GM12878 (cell line): ENCODE measurements around the gene KASH5. TPM values are rescaled to one million over a fixed set of nuclear protein-coding genes. Genes with fewer than 3 reads are reported as not detected.
A peak's percentile ranks its signal among the peaks of the same experiment; 100 is the strongest.

Experiments used
- ATAC-seq: fragments of 200-7000 bp; cut with Tn5 transposase; 3 replicates; pipeline ENCODE4 v1.9.1; 2020; ENCODE audit warnings: mild to moderate bottlenecking, moderate library complexity
- BruUV-seq: library from RNA; stranded (reverse); fragments of 400-500 nt; replicated peaks from 2 replicates; lab custom pipeline; 2021; lab: Mats Ljungman, UMichigan
- CTCF ChIA-PET: fragments of 300-600 bp; sonication (Branson Sonifier 250); formaldehyde crosslinking; extraction: SDS; loops from one replicate; lab custom pipeline; 2021; ENCODE audit warnings: inconsistent platforms; lab: Yijun Ruan, JAX
- POLR2A ChIA-PET: fragments of 350-600 bp; formaldehyde crosslinking; extraction: SDS; loops from one replicate; lab custom pipeline; 2021; ENCODE audit warnings: inconsistent platforms; lab: Charles Lee
- RAD21 ChIA-PET: fragments of 300-600 bp; sonication (Branson Sonifier 250); formaldehyde crosslinking; loops from one replicate; lab custom pipeline; 2023; ENCODE audit warnings: antibody characterized with exemption; ENCODE audit not compliant: unreplicated experiment; lab: Charles Lee
- SMC1A ChIA-PET: fragments of 300-600 bp; sonication (Branson Sonifier 250); formaldehyde crosslinking; loops from one replicate; lab custom pipeline; 2023; ENCODE audit not compliant: unreplicated experiment, uncharacterized antibody; lab: Charles Lee
- DNase-seq: peaks from one replicate; pipeline ENCODE4 v3.0.0-alpha.2; 2011; ENCODE audit warnings: low read depth, low spot score
- FAIRE-seq: peaks from 3 replicates; lab custom pipeline; 2011; peaks lifted over from hg19 to GRCh38; lab: Jason Lieb, UNC
- H2AFZ ChIP-seq: 2 replicates; pipeline ENCODE4 v1.6.0; 2011; ENCODE audit warnings: low read depth, low read length, control low read depth; ENCODE audit not compliant: control insufficient read depth
- H3K27ac ChIP-seq: 2 replicates; pipeline ENCODE4 v1.5.1; 2011; ENCODE audit warnings: control low read depth; ENCODE audit not compliant: control insufficient read depth, insufficient read depth
- H3K27me3 ChIP-seq, 2 experiments: replicated peaks in 1 of 2; 2 replicates each; pipeline versions ENCODE4 v1.6.0 to v1.6.1; 2011; ENCODE audit warnings: low read length in 1 of 2; ENCODE audit not compliant: control insufficient read depth in 2 of 2, insufficient read depth in 2 of 2
- H3K36me3 ChIP-seq, 2 experiments: 2 replicates each; pipeline ENCODE4 v1.5.1; 2011; ENCODE audit warnings: low read length in 1 of 2; ENCODE audit not compliant: control insufficient read depth in 2 of 2, insufficient read depth in 2 of 2
- H3K4me1 ChIP-seq: 2 replicates; pipeline ENCODE4 v1.6.1; 2011; ENCODE audit warnings: mild to moderate bottlenecking, low read length, moderate library complexity, mixed read lengths; ENCODE audit not compliant: control insufficient read depth, insufficient read depth
- H3K4me2 ChIP-seq: 2 replicates; pipeline ENCODE4 v1.6.0; 2011; ENCODE audit warnings: control low read depth; ENCODE audit not compliant: control insufficient read depth, insufficient read depth
- H3K4me3 ChIP-seq: fragments of 200-600 bp; sonication (generic); 2 replicates; pipeline ENCODE4 v1.5.1; 2016
- H3K79me2 ChIP-seq: 2 replicates; pipeline ENCODE4 v1.6.0; 2011; ENCODE audit warnings: low read length; ENCODE audit not compliant: control insufficient read depth, insufficient read depth
- H3K9ac ChIP-seq: 2 replicates; pipeline ENCODE4 v1.8.0; 2011; ENCODE audit warnings: low read length, control low read depth, mixed read lengths; ENCODE audit not compliant: control insufficient read depth, insufficient read depth
- H3K9me3 ChIP-seq: replicated peaks from 3 replicates; pipeline ENCODE4 v1.5.1; 2011; ENCODE audit warnings: mild to moderate bottlenecking, low read length; ENCODE audit not compliant: control insufficient read depth, insufficient read depth
- H4K20me1 ChIP-seq: 2 replicates; pipeline ENCODE4 v1.6.0; 2011; ENCODE audit not compliant: control insufficient read depth, insufficient read depth
- PML ChIP-seq: IDR thresholded peaks from 2 replicates; pipeline ENCODE4 v1.6.1; 2012; ENCODE audit warnings: low read length, inconsistent platforms
- ZZZ3 ChIP-seq: IDR thresholded peaks from 2 replicates; pipeline ENCODE4 v1.6.1; 2011; ENCODE audit warnings: low read depth; ENCODE audit not compliant: control insufficient read depth, insufficient read length
- WGBS: methylation state at CpG from one replicate; pipeline ENCODE4 v1.1.6; 2016; ENCODE audit warnings: low lambda C conversion rate; ENCODE audit not compliant: insufficient replicate concordance, insufficient coverage; ENCODE audit errors: missing lambda C conversion rate; 5-methylcytosine and 5-hydroxymethylcytosine counted together
- in situ Hi-C: fragments of 300-500 bp; cut with MboI; formaldehyde crosslinking; loops from 9 replicates; pipeline ENCODE4 v1.14.3; 2018; ENCODE audit warnings: mixed read lengths
- intact Hi-C: fragments of 100-400 bp; cut with micrococcal nuclease; formaldehyde crosslinking; loops from one replicate; pipeline ENCODE4 v1.14.2; 2022; ENCODE audit not compliant: unreplicated experiment
- polyA plus RNA-seq, 11 experiments: library from polyadenylated mRNA; depleted of rRNA in 4 of 11; unstranded in 6 of 11; stranded (reverse) in 5 of 11; fragments of >200 nt; fragmentation: Nextera tagmentation in 4 of 11; fragmentation: Illumina TruSeq in 1 of 11; extraction: Ambion mirVana in 4 of 11; extraction: Trizol in 1 of 11; gene quantifications; 1 replicate in 1 of 11; 2 replicates in 10 of 11; pipeline versions ENCODE4 v1.2.1 to v1.2.3, GENCODE V29; 2011 to 2016; ENCODE audit warnings: inconsistent platforms in 2 of 11, missing spikeins in 2 of 11, low read depth in 1 of 11
- total RNA-seq, 4 experiments: library from RNA; depleted of rRNA in 3 of 4; stranded (reverse); fragments of >200 nt in 3 of 4; fragmentation: Illumina TruSeq in 1 of 4; extraction: Trizol in 1 of 4; gene quantifications; 2 replicates each; pipeline versions ENCODE4 v1.2.1 to v1.2.3, GENCODE V29; 2013 to 2021
- TF ChIP-seq, protein P1 (sequence below): fragments of 450-650 bp; IDR thresholded peaks from 2 replicates; pipeline ENCODE4 v1.6.1; 2016; ENCODE audit warnings: mild to moderate bottlenecking, moderate library complexity, borderline replicate concordance

The KASH5 gene
- total and polyA plus RNA-seq, 10 of the 15 experiments (the other 5 are each of a cell fraction or from before 2014, with no cell fraction given) = 0.03 to 0.06 (median 0.05) TPM; not detected in 7

- peaks cover 0 to 3% of the 10 kb centered on the region in 2 experiments; a peak in 1 of 4 replicates for H3K36me3 ChIP-seq
- peaks cover 27% of the 10 kb centered on the region for H3K4me1 ChIP-seq
- no peak overlapping the region for H2AFZ ChIP-seq
- no peak overlapping the region for H3K9ac ChIP-seq
- no peak for FAIRE-seq
- no peak for ATAC-seq
- H3K4me2 ChIP-seq = no peak overlapping the region
- CTCF ChIA-PET = interaction anchor here (1.0 to 3.0 kb wide), 6 partner anchors 10 to 133 kb away, joined by 4 to 17 read pairs (median 6); partner anchors contain the start of gene FLT3LG
- TF ChIP-seq PML (peak; percentile 15; the same call in 1 of the 2 replicates), ZZZ3 (no peak)
- TF ChIP-seq, protein P1, sequence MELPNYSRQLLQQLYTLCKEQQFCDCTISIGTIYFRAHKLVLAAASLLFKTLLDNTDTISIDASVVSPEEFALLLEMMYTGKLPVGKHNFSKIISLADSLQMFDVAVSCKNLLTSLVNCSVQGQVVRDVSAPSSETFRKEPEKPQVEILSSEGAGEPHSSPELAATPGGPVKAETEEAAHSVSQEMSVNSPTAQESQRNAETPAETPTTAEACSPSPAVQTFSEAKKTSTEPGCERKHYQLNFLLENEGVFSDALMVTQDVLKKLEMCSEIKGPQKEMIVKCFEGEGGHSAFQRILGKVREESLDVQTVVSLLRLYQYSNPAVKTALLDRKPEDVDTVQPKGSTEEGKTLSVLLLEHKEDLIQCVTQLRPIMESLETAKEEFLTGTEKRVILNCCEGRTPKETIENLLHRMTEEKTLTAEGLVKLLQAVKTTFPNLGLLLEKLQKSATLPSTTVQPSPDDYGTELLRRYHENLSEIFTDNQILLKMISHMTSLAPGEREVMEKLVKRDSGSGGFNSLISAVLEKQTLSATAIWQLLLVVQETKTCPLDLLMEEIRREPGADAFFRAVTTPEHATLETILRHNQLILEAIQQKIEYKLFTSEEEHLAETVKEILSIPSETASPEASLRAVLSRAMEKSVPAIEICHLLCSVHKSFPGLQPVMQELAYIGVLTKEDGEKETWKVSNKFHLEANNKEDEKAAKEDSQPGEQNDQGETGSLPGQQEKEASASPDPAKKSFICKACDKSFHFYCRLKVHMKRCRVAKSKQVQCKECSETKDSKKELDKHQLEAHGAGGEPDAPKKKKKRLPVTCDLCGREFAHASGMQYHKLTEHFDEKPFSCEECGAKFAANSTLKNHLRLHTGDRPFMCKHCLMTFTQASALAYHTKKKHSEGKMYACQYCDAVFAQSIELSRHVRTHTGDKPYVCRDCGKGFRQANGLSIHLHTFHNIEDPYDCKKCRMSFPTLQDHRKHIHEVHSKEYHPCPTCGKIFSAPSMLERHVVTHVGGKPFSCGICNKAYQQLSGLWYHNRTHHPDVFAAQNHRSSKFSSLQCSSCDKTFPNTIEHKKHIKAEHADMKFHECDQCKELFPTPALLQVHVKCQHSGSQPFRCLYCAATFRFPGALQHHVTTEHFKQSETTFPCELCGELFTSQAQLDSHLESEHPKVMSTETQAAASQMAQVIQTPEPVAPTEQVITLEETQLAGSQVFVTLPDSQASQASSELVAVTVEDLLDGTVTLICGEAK = 0 out of 2 replicates have a peak, but pooled peaks have one; percentile 12
- in situ Hi-C loops = no loop called here
- BruUV-seq = no TSS peak
- no peak overlapping the region for H3K4me3 ChIP-seq
- SMC1A ChIA-PET = interaction anchor here (0.8 to 3.2 kb wide), 6 partner anchors 9 to 133 kb away, joined by 3 to 13 read pairs (median 4); no protein-coding TSS in a partner anchor
- H3K9me3 ChIP-seq = no peaks in the 10 kb centered on the region
- WGBS = 91% methylated on average over 11 of the region's 11 CpGs
- RAD21 ChIA-PET = interaction anchor here (0.7 to 2.8 kb wide), 9 partner anchors 10 to 128 kb away, joined by 3 to 15 read pairs (median 5); no protein-coding TSS in a partner anchor
- H3K27ac ChIP-seq = no peak overlapping the region
- no peaks in the 10 kb centered on the region for H4K20me1 ChIP-seq
- peaks cover 24% of the 10 kb centered on the region for H3K79me2 ChIP-seq
- intact Hi-C loops = loop anchor here (1.0 kb wide), 1 partner anchor 102 kb away; no protein-coding TSS in a partner anchor
- POLR2A ChIA-PET = interaction anchor here (0.6 to 3.0 kb wide), 8 partner anchors 7 to 111 kb away, joined by 3 to 44 read pairs (median 6); partner anchors contain the start of gene PIH1D1
- H3K27me3 ChIP-seq = no peaks in the 10 kb centered on the region
- no peak for DNase-seq
These were observed 47.0 kb upstream of the KASH5 start for GRCh38 chr19:49340865-49341718.
